Measurements from ENCODE around the gene C1orf159. TPM values are rescaled to one million over a fixed set of nuclear protein-coding genes. Genes with fewer than 3 reads are reported as not detected.
A peak's percentile ranks its signal among the peaks of the same experiment; 100 is the strongest.

The C1orf159 gene
- total and polyA plus RNA-seq, 2 experiments from 2014 or later = 7.1 to 25.1 TPM

- Histone ChIP-seq H3K79me2 (peaks cover 7% of the 10 kb centered on the region), H3K36me3 (replicated peaks; ENCODE audit: insufficient read depth, low read depth) (no peaks in the 10 kb centered on the region), H3K9me2 (replicated peaks; ENCODE audit: insufficient read depth) (no peaks in the 10 kb centered on the region), H3K4me3 (no peak overlapping the region), H2AFZ (no peak overlapping the region), H3K27ac (no peak overlapping the region), H3K9me3 (ENCODE audit: low read depth) (no peaks in the 10 kb centered on the region), H3K4me2 (no peak overlapping the region), H4K20me1 (ENCODE audit: insufficient read depth, poor library complexity, severe bottlenecking) (no peaks in the 10 kb centered on the region), H3K4me1 (ENCODE audit: insufficient read depth) (peaks cover 19% of the 10 kb centered on the region), H3K27me3 (no peaks in the 10 kb centered on the region)
- WGBS (ENCODE audit: low lambda C conversion rate, missing lambda C conversion rate) = 88% methylated on average over 6 of the region's 25 CpGs
- no peak for TF ChIP-seq CTCF (IDR thresholded peaks at IDR 0.05; ENCODE audit: poor library complexity)
- no peak for TF ChIP-seq EZH2 (IDR thresholded peaks at IDR 0.05; ENCODE audit: borderline replicate concordance)
- TF ChIP-seq EZH2phosphoT487 (IDR thresholded peaks at IDR 0.05; ENCODE audit: low read depth, severe bottlenecking, unreplicated experiment) = no peak
- no peak for DNase-seq (ENCODE audit: low spot score)
Measured at GRCh38 chr1:1141244-1141910, 25.5 kb upstream of the C1orf159 start.

GRCh38 chr1:1140673-1141072 is 24.8 kb upstream of the C1orf159 start:
- WGBS (ENCODE audit: low lambda C conversion rate, missing lambda C conversion rate) = 90% methylated on average over 14 of the region's 18 CpGs
- no peaks in the 10 kb centered on the region for H3K27me3 ChIP-seq
- no peak for TF ChIP-seq EZH2 (IDR thresholded peaks at IDR 0.05; ENCODE audit: borderline replicate concordance)

GRCh38 chr1:1137256-1138045 is 21.6 kb upstream of the C1orf159 start:
- peak overlapping the region; percentile 70 for H3K27ac ChIP-seq

More at GRCh38 chr1:1140673-1141072, 24.8 kb upstream of the C1orf159 start:
- Histone ChIP-seq H3K27ac (no peak overlapping the region), H3K9me2 (replicated peaks; ENCODE audit: insufficient read depth) (no peaks in the 10 kb centered on the region), H3K4me1 (ENCODE audit: insufficient read depth) (peaks cover 24% of the 10 kb centered on the region), H3K4me2 (no peak overlapping the region), H3K9me3 (ENCODE audit: low read depth) (no peaks in the 10 kb centered on the region), H3K4me3 (no peak overlapping the region), H3K36me3 (replicated peaks; ENCODE audit: insufficient read depth, low read depth) (no peaks in the 10 kb centered on the region), H2AFZ (no peak overlapping the region), H4K20me1 (ENCODE audit: insufficient read depth, poor library complexity, severe bottlenecking) (no peaks in the 10 kb centered on the region), H3K79me2 (peaks cover 7% of the 10 kb centered on the region)
- DNase-seq (ENCODE audit: low spot score) = no peak

GRCh38 chr1:1136547-1137230 is 20.8 kb upstream of the C1orf159 start:
- H3K79me2 ChIP-seq = peaks cover 13% of the 10 kb centered on the region
- H3K27me3 ChIP-seq = no peaks in the 10 kb centered on the region
- no peaks in the 10 kb centered on the region for H3K36me3 ChIP-seq (replicated peaks; ENCODE audit: insufficient read depth, low read depth)
- H3K27ac ChIP-seq = peak overlapping the region; percentile 70
- peak overlapping the region; percentile 76 for H3K4me2 ChIP-seq
- peaks cover 17% of the 10 kb centered on the region for H3K4me1 ChIP-seq (ENCODE audit: insufficient read depth)
- H4K20me1 ChIP-seq (ENCODE audit: insufficient read depth, poor library complexity, severe bottlenecking) = no peaks in the 10 kb centered on the region
- no peak overlapping the region for H3K4me3 ChIP-seq
- 49% methylated on average over 15 of the region's 48 CpGs for WGBS (ENCODE audit: low lambda C conversion rate, missing lambda C conversion rate)
- no peaks in the 10 kb centered on the region for H3K9me2 ChIP-seq (replicated peaks; ENCODE audit: insufficient read depth)
- no peak for TF ChIP-seq CTCF (IDR thresholded peaks at IDR 0.05; ENCODE audit: poor library complexity)
- no peak for TF ChIP-seq EZH2 (IDR thresholded peaks at IDR 0.05; ENCODE audit: borderline replicate concordance)
- no peak for TF ChIP-seq EZH2phosphoT487 (IDR thresholded peaks at IDR 0.05; ENCODE audit: low read depth, severe bottlenecking, unreplicated experiment)
- no peaks in the 10 kb centered on the region for H3K9me3 ChIP-seq (ENCODE audit: low read depth)
- H2AFZ ChIP-seq = no peak overlapping the region
- DNase-seq (ENCODE audit: low spot score) = peak; percentile 62

More at GRCh38 chr1:1137256-1138045, 21.6 kb upstream of the C1orf159 start:
- no peak for DNase-seq (ENCODE audit: low spot score)
- Histone ChIP-seq H3K27me3 (no peaks in the 10 kb centered on the region), H3K4me2 (peak overlapping the region; percentile 76), H3K36me3 (replicated peaks; ENCODE audit: insufficient read depth, low read depth) (no peaks in the 10 kb centered on the region), H3K79me2 (peaks cover 11% of the 10 kb centered on the region), H3K4me1 (ENCODE audit: insufficient read depth) (peaks cover 17% of the 10 kb centered on the region), H3K9me2 (replicated peaks; ENCODE audit: insufficient read depth) (no peaks in the 10 kb centered on the region), H2AFZ (no peak overlapping the region), H3K9me3 (ENCODE audit: low read depth) (no peaks in the 10 kb centered on the region), H4K20me1 (ENCODE audit: insufficient read depth, poor library complexity, severe bottlenecking) (no peaks in the 10 kb centered on the region), H3K4me3 (no peak overlapping the region)
- WGBS (ENCODE audit: low lambda C conversion rate, missing lambda C conversion rate) = 75% methylated on average over 10 of the region's 36 CpGs
- no peak for TF ChIP-seq EZH2 (IDR thresholded peaks at IDR 0.05; ENCODE audit: borderline replicate concordance)
- no peak for TF ChIP-seq EZH2phosphoT487 (IDR thresholded peaks at IDR 0.05; ENCODE audit: low read depth, severe bottlenecking, unreplicated experiment)
